GM23248 (cell line): ENCODE results near the gene VPS25.

ENCODE experiments used
- EZH2 ChIP-seq: fragments of 200-600 bp; sonication (generic); IDR thresholded peaks from 2 replicates; pipeline ENCODE4 v1.6.1; 2018; ENCODE audit warnings: antibody characterized with exemption, mild to moderate bottlenecking; ENCODE audit not compliant: insufficient read depth, poor library complexity, severe bottlenecking
- EZH2phosphoT487 ChIP-seq: fragments of 200-600 bp; sonication (generic); IDR thresholded peaks from 2 replicates; pipeline ENCODE4 v1.6.1; 2018; ENCODE audit warnings: antibody characterized with exemption, moderate library complexity, mild to moderate bottlenecking, low read depth; ENCODE audit not compliant: insufficient read depth

DNA sequence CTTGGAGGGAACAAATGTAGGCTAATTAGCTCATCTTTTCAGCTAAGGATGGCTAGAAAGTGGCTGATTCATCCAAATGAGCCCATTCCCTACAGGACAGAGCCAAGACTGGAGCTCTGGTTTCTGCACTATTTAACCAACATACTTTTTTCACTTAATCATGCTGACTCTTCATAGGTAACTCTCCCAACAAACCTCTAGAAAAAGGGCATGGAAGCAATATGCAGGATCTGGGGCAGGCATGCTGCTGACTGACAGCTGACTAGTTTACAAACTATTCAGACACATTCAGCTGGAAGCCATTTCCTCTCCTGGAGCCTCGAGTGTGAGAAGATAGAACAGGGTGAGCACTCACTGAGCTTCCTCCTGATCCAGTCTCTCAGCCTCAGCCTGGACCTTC lies 44.6 kb downstream of the VPS25 start:
- TF ChIP-seq EZH2: no peak
- no peak for TF ChIP-seq EZH2phosphoT487
